Neural progenitor cell (in vitro differentiated cells): Measurements from ENCODE around the gene F11R.
"Not testable (repeated sequence)": the region's sequence is repeated elsewhere in the genome, so short reads cannot be mapped to it uniquely, and the experiment has no call there.

ENCODE experiments used
- EZH2 ChIP-seq: fragments of 200-600 bp; sonication (generic); IDR thresholded peaks from 2 replicates; pipeline ENCODE4 v1.6.1; 2017; ENCODE audit warnings: antibody characterized with exemption, mild to moderate bottlenecking, moderate library complexity
- EZH2phosphoT487 ChIP-seq: fragments of 200-600 bp; sonication (generic); IDR thresholded peaks from 2 replicates; pipeline ENCODE4 v1.6.1; 2017; ENCODE audit warnings: antibody characterized with exemption
- TF ChIP-seq, protein P1 (sequence below): fragments of 200-600 bp; sonication (generic); IDR thresholded peaks from 2 replicates; pipeline ENCODE4 v1.5.1; 2017; ENCODE audit warnings: antibody characterized with exemption, mild to moderate bottlenecking

DNA sequence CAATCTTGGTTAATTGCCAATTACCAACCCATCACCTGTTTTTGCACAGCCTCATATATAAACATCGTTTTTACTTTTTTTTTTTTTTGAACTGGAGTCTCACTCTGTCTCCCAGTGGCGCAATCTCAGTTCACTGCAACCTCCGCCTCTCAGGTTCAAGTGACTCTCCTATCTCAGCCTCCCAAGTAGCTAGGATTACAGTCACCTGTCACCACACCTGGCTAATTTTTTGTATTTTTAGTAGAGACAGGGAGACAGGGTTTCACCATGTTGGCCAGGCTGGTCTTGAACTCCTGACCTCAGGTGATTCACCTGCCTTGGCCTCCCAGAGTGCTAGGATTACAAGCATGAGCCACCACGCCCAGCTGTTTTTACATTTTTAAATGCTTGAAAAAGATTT, 28.9 kb downstream of the F11R start:
- TF ChIP-seq, protein P1, sequence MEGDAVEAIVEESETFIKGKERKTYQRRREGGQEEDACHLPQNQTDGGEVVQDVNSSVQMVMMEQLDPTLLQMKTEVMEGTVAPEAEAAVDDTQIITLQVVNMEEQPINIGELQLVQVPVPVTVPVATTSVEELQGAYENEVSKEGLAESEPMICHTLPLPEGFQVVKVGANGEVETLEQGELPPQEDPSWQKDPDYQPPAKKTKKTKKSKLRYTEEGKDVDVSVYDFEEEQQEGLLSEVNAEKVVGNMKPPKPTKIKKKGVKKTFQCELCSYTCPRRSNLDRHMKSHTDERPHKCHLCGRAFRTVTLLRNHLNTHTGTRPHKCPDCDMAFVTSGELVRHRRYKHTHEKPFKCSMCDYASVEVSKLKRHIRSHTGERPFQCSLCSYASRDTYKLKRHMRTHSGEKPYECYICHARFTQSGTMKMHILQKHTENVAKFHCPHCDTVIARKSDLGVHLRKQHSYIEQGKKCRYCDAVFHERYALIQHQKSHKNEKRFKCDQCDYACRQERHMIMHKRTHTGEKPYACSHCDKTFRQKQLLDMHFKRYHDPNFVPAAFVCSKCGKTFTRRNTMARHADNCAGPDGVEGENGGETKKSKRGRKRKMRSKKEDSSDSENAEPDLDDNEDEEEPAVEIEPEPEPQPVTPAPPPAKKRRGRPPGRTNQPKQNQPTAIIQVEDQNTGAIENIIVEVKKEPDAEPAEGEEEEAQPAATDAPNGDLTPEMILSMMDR = not testable (repeated sequence)
- not testable (repeated sequence) for TF ChIP-seq EZH2, EZH2phosphoT487
